HAP-1 (cell line): ENCODE results near the gene WDR44.
"Not testable (repeated sequence)": the region's sequence is repeated elsewhere in the genome, so short reads cannot be mapped to it uniquely, and the experiment has no call there.

ENCODE experiments used
- DNase-seq, 2 experiments: peaks; one replicate each; pipeline ENCODE4 v3.0.0-alpha.2; 2016 to 2020; ENCODE audit warnings: low spot score in 2 of 2
- H3K27me3 ChIP-seq: fragments of 250-450 bp; sonication (Bioruptor Pico); 2 replicates; pipeline ENCODE4 v1.5.1; 2020; ENCODE audit warnings: low read depth, mild to moderate bottlenecking, moderate library complexity
- H3K36me3 ChIP-seq: fragments of 250-450 bp; sonication (Bioruptor Pico); replicated peaks from 2 replicates; pipeline ENCODE4 v1.5.1; 2020; ENCODE audit warnings: mild to moderate bottlenecking
- H3K4me1 ChIP-seq: fragments of 250-450 bp; sonication (Bioruptor Pico); 2 replicates; pipeline ENCODE4 v1.5.1; 2020; ENCODE audit warnings: mild to moderate bottlenecking
- H3K4me3 ChIP-seq: fragments of 250-450 bp; sonication (Bioruptor Pico); 2 replicates; pipeline ENCODE4 v1.5.1; 2020; ENCODE audit warnings: mild to moderate bottlenecking, moderate library complexity
- H3K9me3 ChIP-seq: fragments of 250-450 bp; sonication (Bioruptor Pico); 2 replicates; pipeline ENCODE4 v1.5.1; 2020; ENCODE audit warnings: mild to moderate bottlenecking, moderate library complexity
- in situ Hi-C: fragments of 300-500 bp; cut with MboI; formaldehyde crosslinking; loops from 3 replicates; pipeline ENCODE4 v1.14.3; 2020; ENCODE audit warnings: low sequenced_read_pairs, inconsistent platforms, mixed read lengths

WDR44 gene, protein sequence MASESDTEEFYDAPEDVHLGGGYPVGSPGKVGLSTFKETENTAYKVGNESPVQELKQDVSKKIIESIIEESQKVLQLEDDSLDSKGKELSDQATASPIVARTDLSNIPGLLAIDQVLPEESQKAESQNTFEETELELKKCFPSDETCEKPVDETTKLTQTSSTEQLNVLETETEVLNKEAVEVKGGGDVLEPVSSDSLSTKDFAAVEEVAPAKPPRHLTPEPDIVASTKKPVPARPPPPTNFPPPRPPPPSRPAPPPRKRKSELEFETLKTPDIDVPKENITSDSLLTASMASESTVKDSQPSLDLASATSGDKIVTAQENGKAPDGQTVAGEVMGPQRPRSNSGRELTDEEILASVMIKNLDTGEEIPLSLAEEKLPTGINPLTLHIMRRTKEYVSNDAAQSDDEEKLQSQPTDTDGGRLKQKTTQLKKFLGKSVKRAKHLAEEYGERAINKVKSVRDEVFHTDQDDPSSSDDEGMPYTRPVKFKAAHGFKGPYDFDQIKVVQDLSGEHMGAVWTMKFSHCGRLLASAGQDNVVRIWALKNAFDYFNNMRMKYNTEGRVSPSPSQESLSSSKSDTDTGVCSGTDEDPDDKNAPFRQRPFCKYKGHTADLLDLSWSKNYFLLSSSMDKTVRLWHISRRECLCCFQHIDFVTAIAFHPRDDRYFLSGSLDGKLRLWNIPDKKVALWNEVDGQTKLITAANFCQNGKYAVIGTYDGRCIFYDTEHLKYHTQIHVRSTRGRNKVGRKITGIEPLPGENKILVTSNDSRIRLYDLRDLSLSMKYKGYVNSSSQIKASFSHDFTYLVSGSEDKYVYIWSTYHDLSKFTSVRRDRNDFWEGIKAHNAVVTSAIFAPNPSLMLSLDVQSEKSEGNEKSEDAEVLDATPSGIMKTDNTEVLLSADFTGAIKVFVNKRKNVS

DNA sequence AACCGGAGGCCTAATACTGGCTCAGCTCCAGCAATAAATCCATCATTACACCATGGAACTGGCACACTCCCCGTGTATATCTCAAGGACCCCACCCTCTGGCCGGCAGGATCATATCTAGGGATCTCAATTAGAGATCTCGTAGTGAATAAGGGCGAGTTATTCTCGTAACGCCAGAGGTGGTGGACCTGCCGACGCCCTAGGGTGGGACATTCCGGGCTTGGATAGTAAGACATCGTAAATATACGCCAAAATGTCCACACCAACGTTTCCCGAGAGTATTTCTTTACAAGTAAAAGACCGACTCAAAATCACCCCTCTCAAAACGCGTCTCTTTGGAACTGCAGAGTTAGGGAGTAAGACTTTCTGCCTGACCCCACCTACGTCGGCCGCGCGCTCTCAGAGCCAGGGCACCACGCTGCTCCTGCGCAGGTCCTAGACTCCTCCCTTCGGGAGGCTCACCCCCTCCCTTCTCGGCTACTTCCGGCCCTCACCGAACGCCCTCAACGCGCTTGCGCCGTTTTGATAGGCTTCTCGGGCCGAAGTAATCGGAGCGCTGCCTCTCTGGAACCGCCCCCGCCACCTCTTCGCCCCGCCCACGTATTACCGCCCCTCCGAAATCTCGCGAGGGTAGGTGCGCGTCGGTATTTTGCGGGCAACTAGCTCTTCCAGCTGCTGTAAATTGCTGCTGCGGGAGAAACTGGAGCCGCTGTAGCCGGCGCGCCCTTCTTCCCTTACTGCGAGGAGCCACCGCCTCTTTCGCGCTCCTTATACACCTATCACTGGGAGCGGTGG, at the start of gene WDR44:
Gene WDR44, plus strand, starts transcription at position 643 of the 794 bp plus-strand sequence. CDS start 398 bp downstream, outside the sequence.
- Histone ChIP-seq H3K4me1 (peaks cover 32% of the 10 kb centered on the region), H3K27me3 (no peaks in the 10 kb centered on the region), H3K9me3 (no peaks in the 10 kb centered on the region), H3K36me3 (no peaks in the 10 kb centered on the region), H3K4me3 (peak within 1 kb of the TSS; percentile 79)
- in situ Hi-C loops: no loop called here
- peak; percentile 96 to 99 for DNase-seq

DNA sequence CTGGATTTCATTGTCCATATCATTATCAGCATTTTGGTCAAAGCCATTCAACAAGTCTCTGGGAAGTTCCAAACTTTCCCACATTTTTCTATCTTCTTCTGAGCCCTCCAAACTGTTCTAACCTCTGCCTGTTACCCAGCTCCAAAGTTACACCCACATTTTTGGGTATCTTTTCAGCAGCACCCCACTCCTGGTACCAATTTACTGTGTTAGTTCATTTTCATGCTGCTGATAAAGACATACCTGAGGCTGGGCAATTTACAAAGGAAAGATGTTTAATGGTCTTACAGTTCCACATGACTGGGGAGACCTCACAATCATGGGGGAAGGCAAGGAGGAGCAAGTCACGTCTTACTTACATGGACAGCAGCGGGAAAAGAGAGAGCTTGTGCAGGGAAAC, 40.1 kb upstream of the WDR44 start:
- DNase-seq, in situ Hi-C loops: not testable (repeated sequence)

DNA sequence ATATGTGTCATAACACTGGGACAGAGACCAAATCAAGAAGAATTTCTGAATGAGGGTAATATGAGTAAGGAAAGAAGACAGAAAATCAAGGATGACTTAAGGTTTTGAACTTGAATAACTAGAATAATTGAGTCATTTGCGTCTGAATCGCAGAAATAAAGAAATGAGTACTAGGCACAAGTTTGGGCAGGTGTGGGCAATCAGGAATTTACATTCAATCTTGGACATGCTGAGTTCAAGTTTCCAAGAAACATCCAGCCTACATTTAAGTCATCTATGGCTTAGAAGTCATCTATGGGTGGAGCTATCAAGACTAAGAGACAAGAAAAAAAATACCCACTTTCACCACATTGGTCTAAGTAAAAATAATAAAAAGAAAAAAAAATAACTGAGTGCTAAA, 30.4 kb upstream of the WDR44 start:
- Histone ChIP-seq H3K27me3 (no peaks in the 10 kb centered on the region; the same call in none of the 2 replicates), H3K4me1 (no peaks in the 10 kb centered on the region), H3K4me3 (no peak overlapping the region), H3K36me3 (no peaks in the 10 kb centered on the region), H3K9me3 (no peaks in the 10 kb centered on the region)
- DNase-seq: no peak
- in situ Hi-C loops: no loop called here

More for the DNA sequence above, 40.1 kb upstream of the WDR44 start:
- not testable (repeated sequence) for H3K4me1 ChIP-seq, H3K36me3 ChIP-seq, H3K9me3 ChIP-seq, H3K4me3 ChIP-seq, H3K27me3 ChIP-seq

DNA sequence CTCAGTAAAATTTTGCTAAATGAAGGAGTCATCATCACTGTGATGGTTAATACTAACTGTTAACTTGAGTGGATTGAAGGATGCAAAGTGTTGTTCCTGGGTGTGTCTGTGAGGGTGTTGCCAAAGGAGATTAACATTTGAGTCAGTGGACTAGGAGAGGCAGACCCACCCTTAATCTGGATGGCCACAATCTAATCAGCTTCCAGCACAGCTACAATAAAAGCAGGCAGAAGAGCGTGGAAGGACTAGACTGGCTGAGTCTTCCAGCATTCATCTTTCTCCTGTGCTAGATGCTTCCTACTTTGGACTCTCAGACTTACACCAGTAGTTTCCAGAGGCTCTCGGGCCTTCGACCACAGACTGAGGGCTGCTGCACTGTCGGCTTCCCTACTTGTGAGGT, 21.3 kb upstream of the WDR44 start:
- H3K4me3 ChIP-seq: no peak overlapping the region
- H3K27me3 ChIP-seq: no peaks in the 10 kb centered on the region
- no peak for DNase-seq
- in situ Hi-C loops: no loop called here
- H3K36me3 ChIP-seq: no peaks in the 10 kb centered on the region
- no peaks in the 10 kb centered on the region for H3K9me3 ChIP-seq
- H3K4me1 ChIP-seq: no peaks in the 10 kb centered on the region

DNA sequence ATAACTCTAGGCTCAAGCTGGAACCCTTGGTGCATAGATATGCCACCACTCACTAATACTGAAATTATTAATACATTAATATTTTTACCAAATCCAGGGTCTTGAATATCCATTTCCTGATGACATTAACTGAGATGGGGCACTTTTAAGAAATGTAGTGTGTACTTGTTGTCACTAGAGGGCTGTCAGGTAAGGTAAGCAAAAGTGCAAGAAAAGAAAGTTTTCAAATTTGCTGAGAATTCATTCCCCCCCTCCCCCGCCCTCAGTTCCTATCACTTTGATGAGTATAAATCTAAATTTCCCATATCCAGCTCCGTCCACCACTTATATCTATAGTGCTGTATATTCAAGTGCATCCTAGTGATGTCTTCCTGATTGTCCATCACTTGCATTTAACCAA, 20.5 kb upstream of the WDR44 start:
- Histone ChIP-seq H3K4me1 (no peaks in the 10 kb centered on the region), H3K36me3 (no peaks in the 10 kb centered on the region), H3K9me3 (no peaks in the 10 kb centered on the region), H3K4me3 (no peak overlapping the region), H3K27me3 (no peaks in the 10 kb centered on the region)
- DNase-seq: peak in 1 of 2 experiments; percentile 20
- in situ Hi-C loops: no loop called here

DNA sequence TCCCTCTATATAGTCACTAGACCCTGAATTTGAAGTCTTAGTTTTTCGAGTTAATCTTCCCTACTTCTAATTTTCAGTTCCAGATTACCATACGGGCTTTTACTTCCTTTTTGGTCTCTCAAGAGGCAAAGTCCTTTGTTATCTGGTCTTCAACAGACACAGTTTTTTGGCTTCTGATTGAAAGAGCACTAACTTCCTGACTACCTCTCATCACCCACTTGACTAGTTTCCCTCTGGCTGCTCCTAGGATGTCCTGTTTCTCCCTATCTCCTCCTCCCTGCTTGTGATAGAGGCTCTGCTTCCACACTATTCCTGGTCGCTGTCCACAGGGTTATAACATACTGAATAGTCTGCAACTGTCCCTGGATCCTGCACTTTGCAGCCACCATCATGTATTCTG, 16.7 kb upstream of the WDR44 start:
- in situ Hi-C loops: no loop called here
- no peaks in the 10 kb centered on the region for H3K9me3 ChIP-seq
- H3K4me3 ChIP-seq: no peak overlapping the region
- DNase-seq: no peak
- H3K27me3 ChIP-seq: no peaks in the 10 kb centered on the region
- H3K36me3 ChIP-seq: no peaks in the 10 kb centered on the region
- no peaks in the 10 kb centered on the region for H3K4me1 ChIP-seq

DNA sequence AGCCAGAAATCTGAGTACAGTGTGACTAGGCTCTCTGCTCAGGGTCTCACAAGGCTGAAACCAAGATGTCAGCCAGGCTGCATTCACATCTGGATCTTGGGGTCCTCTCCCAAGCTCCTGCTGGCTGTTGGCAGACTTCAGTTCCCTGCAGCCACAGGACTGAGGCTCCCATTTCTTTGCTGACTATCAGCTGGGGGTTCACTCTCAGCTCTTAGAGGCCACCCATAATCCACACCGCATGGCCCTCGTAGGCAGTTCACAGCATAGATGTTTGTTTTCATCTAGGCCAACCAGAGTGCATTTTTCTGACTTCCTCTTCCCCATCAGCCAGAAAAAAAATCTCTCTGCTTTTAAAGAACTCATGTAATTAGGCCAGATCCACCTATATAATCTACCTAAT, 8.2 kb upstream of the WDR44 start:
- no peaks in the 10 kb centered on the region for H3K27me3 ChIP-seq
- no peak for DNase-seq
- in situ Hi-C loops: no loop called here

DNA sequence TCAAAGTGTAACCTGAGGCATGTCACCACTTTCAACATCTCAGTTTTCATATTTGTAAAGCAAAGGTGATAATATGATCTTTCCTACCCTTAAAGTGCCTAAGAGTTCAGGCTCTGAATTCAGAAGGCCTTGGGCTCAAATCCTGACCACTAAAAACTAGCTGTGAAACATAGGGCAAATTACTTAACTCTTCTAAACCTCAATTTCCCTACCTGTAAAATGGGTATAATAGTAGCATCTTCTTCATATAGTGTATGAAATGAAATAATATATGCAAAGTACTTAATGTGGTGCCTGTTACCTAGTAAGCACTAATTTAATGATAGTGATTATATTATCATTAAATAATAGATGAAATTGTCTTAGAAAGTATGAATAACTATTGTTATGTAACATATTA, 7.0 kb upstream of the WDR44 start:
- Histone ChIP-seq H3K36me3 (no peaks in the 10 kb centered on the region), H3K4me1 (peaks cover 8% of the 10 kb centered on the region), H3K27me3 (no peaks in the 10 kb centered on the region), H3K4me3 (no peak overlapping the region), H3K9me3 (no peaks in the 10 kb centered on the region)
- in situ Hi-C loops: no loop called here
- no peak for DNase-seq

More for the DNA sequence above, 8.2 kb upstream of the WDR44 start:
- Histone ChIP-seq H3K36me3 (no peaks in the 10 kb centered on the region), H3K4me1 (peaks cover 8% of the 10 kb centered on the region), H3K4me3 (no peak overlapping the region), H3K9me3 (no peaks in the 10 kb centered on the region)

DNA sequence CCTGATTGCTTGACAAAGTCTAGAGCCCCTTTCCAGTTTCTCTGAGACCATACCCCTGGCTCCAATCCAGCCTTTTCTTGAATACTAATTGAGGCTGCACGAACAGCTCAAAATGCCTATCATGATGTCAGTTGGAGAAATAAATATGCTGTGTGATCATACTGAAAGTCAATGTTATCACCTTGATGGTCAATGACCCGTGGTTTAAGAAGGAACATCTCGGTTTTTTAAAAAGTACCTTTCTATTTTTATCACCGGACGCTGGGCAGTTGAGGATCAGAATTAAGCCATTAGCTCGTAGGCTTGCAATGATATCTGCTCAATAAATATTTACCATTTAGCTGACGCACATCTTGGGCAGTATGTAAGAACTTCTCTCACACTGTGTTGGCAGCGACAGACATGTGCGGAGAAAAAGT, 852 bp upstream of the WDR44 start:
- Histone ChIP-seq H3K4me3 (peak overlapping the region; percentile 79), H3K4me1 (peaks cover 28% of the 10 kb centered on the region), H3K36me3 (no peaks in the 10 kb centered on the region), H3K9me3 (no peaks in the 10 kb centered on the region), H3K27me3 (no peaks in the 10 kb centered on the region)
- no peak for DNase-seq
- in situ Hi-C loops: no loop called here

DNA sequence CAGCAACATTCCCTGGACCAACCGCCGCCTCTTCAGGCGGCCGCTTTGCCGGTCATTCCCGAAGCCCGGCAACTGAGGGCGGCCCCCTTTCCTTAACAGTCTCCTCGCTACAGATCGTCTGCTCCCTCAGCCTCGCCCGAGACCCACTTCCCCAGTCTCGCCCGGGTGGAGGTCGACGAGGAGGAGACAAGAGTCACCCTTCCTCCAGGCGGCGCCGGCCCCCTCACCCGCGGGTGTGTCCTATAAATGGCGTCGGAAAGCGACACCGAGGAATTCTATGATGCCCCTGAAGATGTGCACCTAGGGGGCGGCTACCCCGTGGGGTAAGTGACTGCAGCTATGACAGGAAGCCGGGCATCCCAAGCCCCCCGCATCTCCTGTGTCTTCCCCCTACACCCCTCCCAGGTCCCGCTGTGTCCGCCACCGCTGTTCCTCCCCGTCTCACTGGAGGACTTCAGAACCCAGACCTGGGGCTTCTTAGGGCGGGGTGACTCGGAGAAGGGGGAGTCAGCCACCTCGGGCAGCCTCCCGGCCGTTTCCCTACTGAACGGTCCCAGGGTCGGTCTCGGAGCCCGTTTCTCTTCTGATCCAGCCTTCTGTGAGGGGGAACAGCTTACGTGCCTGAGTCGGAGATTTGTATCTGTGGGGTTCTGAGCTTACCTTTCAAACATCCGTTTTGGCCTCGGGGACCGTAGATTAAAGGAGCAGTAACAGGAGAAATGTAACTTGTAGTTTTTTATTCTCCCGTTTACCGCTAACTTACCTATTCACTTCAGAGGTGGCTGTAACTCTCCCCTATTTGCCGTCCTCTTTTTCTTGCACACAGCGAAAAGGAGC, 570 bp downstream of the WDR44 start:
- peak in 1 of 2 experiments; percentile 84 for DNase-seq
- Histone ChIP-seq H3K4me1 (peaks cover 26% of the 10 kb centered on the region), H3K9me3 (no peaks in the 10 kb centered on the region), H3K36me3 (no peaks in the 10 kb centered on the region), H3K4me3 (peak overlapping the region; percentile 79), H3K27me3 (no peaks in the 10 kb centered on the region)
- in situ Hi-C loops: no loop called here

DNA sequence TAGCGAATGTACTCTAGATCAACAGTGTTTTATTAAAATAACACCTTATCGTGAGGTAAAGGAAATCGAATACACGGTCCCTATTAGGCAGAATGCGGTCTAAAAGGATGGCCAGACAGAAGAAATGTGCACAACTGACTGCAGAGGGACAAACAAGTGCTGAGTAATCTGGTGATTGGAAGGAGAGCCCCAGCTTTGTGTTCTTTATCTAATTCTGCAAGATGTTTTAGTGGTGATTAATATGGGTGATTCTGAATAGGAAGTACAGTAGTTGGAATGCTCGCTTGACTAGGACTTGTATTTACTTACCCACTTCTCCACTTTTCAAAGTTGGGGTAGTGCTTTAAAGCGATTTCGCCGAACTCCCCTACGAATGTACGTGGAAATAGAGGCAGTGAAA, 1.2 kb downstream of the WDR44 start:
- Histone ChIP-seq H3K4me1 (peaks cover 25% of the 10 kb centered on the region), H3K27me3 (no peaks in the 10 kb centered on the region), H3K4me3 (peak overlapping the region; percentile 79), H3K9me3 (no peaks in the 10 kb centered on the region), H3K36me3 (no peaks in the 10 kb centered on the region)
- in situ Hi-C loops: no loop called here
- peak; percentile 16 to 46 for DNase-seq

DNA sequence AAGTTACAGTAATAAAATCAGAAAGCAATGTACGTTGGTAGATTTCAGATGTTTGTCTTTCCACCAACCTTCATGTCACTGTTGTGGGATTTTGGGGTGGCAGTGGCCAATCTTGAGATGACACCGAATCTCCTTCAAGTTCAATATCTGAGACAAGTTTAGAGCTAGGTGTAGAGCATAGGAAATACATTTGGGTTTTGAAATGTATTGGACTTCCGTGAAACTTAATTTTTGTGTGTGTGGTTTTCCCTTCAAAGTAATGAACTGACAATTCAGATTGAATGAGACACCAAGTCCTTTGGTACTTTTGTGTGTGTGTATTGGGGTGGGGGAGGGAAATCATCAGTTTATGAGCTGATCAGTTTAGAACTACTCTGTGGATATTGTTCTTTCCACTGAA, 1.8 kb downstream of the WDR44 start:
- Histone ChIP-seq H3K9me3 (no peaks in the 10 kb centered on the region), H3K27me3 (no peaks in the 10 kb centered on the region), H3K4me3 (peak overlapping the region; percentile 79), H3K36me3 (no peaks in the 10 kb centered on the region), H3K4me1 (peaks cover 25% of the 10 kb centered on the region)
- in situ Hi-C loops: no loop called here
- no peak for DNase-seq
